Sigmoid colon (tissue), 7 donors: ENCODE results near the gene TANGO6. TPM values are rescaled to one million over a fixed set of nuclear protein-coding genes. Genes with fewer than 3 reads are reported as not detected.
A peak's percentile ranks its signal among the peaks of the same experiment; 100 is the strongest.
"Not testable (repeated sequence)": the region's sequence is repeated elsewhere in the genome, so short reads cannot be mapped to it uniquely, and the experiment has no call there.

Experiments used
- DNase-seq: peaks from one replicate; pipeline ENCODE4 v3.0.0-alpha.2; 2019
- H3K27ac ChIP-seq, 4 donors: fragments of 200-600 bp; sonication (generic); one replicate each; pipeline ENCODE4 v1.5.1; 2016 to 2019; ENCODE audit warnings: mild to moderate bottlenecking in 1 of 4
- H3K27me3 ChIP-seq, 3 donors: fragments of 200-600 bp; sonication (generic); one replicate each; pipeline ENCODE4 v1.5.1; 2019; ENCODE audit warnings: mild to moderate bottlenecking in 1 of 3
- H3K36me3 ChIP-seq, 4 donors: fragments of 200-600 bp; sonication (generic); one replicate each; pipeline ENCODE4 v1.5.1; 2016 to 2019
- H3K4me1 ChIP-seq, 4 donors: fragments of 200-600 bp; sonication (generic); one replicate each; pipeline ENCODE4 v1.5.1; 2017 to 2019
- H3K4me3 ChIP-seq, 4 donors: fragments of 200-600 bp; sonication (generic); one replicate each; pipeline ENCODE4 v1.5.1; 2017 to 2019; ENCODE audit warnings: mild to moderate bottlenecking in 2 of 4, moderate library complexity in 1 of 4
- H3K9me3 ChIP-seq, 4 donors: fragments of 200-600 bp in 3 of 4; sonication (generic) in 3 of 4; one replicate each; pipeline versions ENCODE4 v1.5.1 to v1.6.1; 2013 to 2019
- CTCF ChIP-seq, 4 experiments: fragments of 450-650 bp in 3 of 4; fragments of 200-600 bp in 1 of 4; IDR thresholded peaks; one replicate each; pipeline ENCODE4 v1.5.1; 2016 to 2019; ENCODE audit warnings: antibody characterized with exemption in 4 of 4, mild to moderate bottlenecking in 3 of 4, moderate library complexity in 2 of 4
- EP300 ChIP-seq, 4 donors: sonication (generic); formaldehyde crosslinking; IDR thresholded peaks; one replicate each; pipeline ENCODE4 v1.6.1; 2017; ENCODE audit warnings: antibody characterized with exemption in 4 of 4
- POLR2A ChIP-seq, 2 donors: fragments of 450-650 bp; IDR thresholded peaks; one replicate each; pipeline ENCODE4 v1.6.1; 2016; ENCODE audit warnings: antibody characterized with exemption in 2 of 2, mild to moderate bottlenecking in 2 of 2, moderate library complexity in 2 of 2
- POLR2AphosphoS5 ChIP-seq, 4 donors: sonication (generic); formaldehyde crosslinking; IDR thresholded peaks; one replicate each; pipeline ENCODE4 v1.6.1; 2017; ENCODE audit warnings: antibody characterized with exemption in 4 of 4
- WGBS, 2 donors: extraction: QIAGEN DNeasy Blood & Tissue Kit; methylation state at CpG; one replicate each; pipeline ENCODE4 v1.1.7; 2013; 5-methylcytosine and 5-hydroxymethylcytosine counted together
- intact Hi-C: fragments of 100-400 bp; cut with DNase I; formaldehyde crosslinking; loops from one replicate; pipeline ENCODE4 v1.15.1; 2023
- polyA plus RNA-seq, 3 donors: library from polyadenylated mRNA; stranded (reverse); fragments of 200-250 nt; gene quantifications; one replicate each; pipeline ENCODE4 v1.2.3, GENCODE V29; 2013
- total RNA-seq, 4 donors: library from RNA; depleted of rRNA; stranded (reverse); fragments of >200 nt; gene quantifications; one replicate each; pipeline ENCODE4 v1.1.0, GENCODE V29; 2016
- donor health status: healthy with polysubstance abuse.
- donor health status: Bipolar disorder and iron deficiency.
- donor health status: healthy.

TANGO6 gene
- total and polyA plus RNA-seq, 7 donors = 0.92 to 23.5 (median 16.0) TPM

- DNase-seq = no peak
- no peaks in the 10 kb centered on the region for H3K27me3 ChIP-seq
- no peak overlapping the region for H3K4me3 ChIP-seq
- WGBS, 2 donors = 95 to 96% methylated on average over 5 of the region's 5 CpGs
- H3K4me1 ChIP-seq = no peaks in the 10 kb centered on the region
- H3K36me3 ChIP-seq = peaks cover 0 to 8% (median 0%) of the 10 kb centered on the region in 4 donors
- no peak overlapping the region for H3K27ac ChIP-seq
- TF ChIP-seq POLR2A (IDR thresholded peaks at IDR 0.05) (no peak), EP300 (IDR thresholded peaks at IDR 0.05) (no peak), POLR2AphosphoS5 (IDR thresholded peaks at IDR 0.05) (no peak), CTCF (IDR thresholded peaks at IDR 0.05) (no peak)
- H3K9me3 ChIP-seq = no peaks in the 10 kb centered on the region
- intact Hi-C loops = no loop called here
Observed at GRCh38 chr16:69049146-69049545, 205.8 kb downstream of the TANGO6 start.

GRCh38 chr16:69049603-69050375, 206.5 kb downstream of the TANGO6 start:
- DNase-seq = peak; percentile 4
- Histone ChIP-seq H3K27ac (no peak overlapping the region), H3K27me3 (no peaks in the 10 kb centered on the region), H3K36me3 (peaks cover 0 to 8% (median 0%) of the 10 kb centered on the region in 4 donors), H3K4me3 (no peak overlapping the region), H3K4me1 (no peaks in the 10 kb centered on the region), H3K9me3 (no peaks in the 10 kb centered on the region)
- intact Hi-C loops = no loop called here
- 91 to 92% methylated on average over 5 of the region's 5 CpGs for WGBS, 2 donors
- TF ChIP-seq EP300 (IDR thresholded peaks at IDR 0.05) (no peak), CTCF (IDR thresholded peaks at IDR 0.05) (no peak), POLR2A (IDR thresholded peaks at IDR 0.05) (no peak), POLR2AphosphoS5 (IDR thresholded peaks at IDR 0.05) (no peak)

GRCh38 chr16:69051517-69051830, 208.1 kb downstream of the TANGO6 start:
- H3K36me3 ChIP-seq, H3K9me3 ChIP-seq, H3K4me3 ChIP-seq, H3K27me3 ChIP-seq, H3K27ac ChIP-seq, H3K4me1 ChIP-seq, intact Hi-C loops: not testable (repeated sequence)
- WGBS, 2 donors = 95 to 98% methylated on average over 3 of the region's 3 CpGs
- peak; percentile 15 for DNase-seq

- no peaks in the 10 kb centered on the region for H3K36me3 ChIP-seq
- H3K4me3 ChIP-seq = no peak overlapping the region
- TF ChIP-seq EP300 (IDR thresholded peaks at IDR 0.05) (no peak), CTCF (IDR thresholded peaks at IDR 0.05) (no peak), POLR2A (IDR thresholded peaks at IDR 0.05) (no peak), POLR2AphosphoS5 (IDR thresholded peaks at IDR 0.05) (no peak)
- peaks cover 0 to 20% (median 15%) of the 10 kb centered on the region in 4 donors for H3K4me1 ChIP-seq
- WGBS, 2 donors = 95% methylated on average over 3 of the region's 3 CpGs
- H3K27ac ChIP-seq = no peak overlapping the region
- intact Hi-C loops = no loop called here
- H3K9me3 ChIP-seq = no peaks in the 10 kb centered on the region
- peak; percentile 2 for DNase-seq
- no peaks in the 10 kb centered on the region for H3K27me3 ChIP-seq
Observed at GRCh38 chr16:69055008-69055407, 211.7 kb downstream of the TANGO6 start.

GRCh38 chr16:69055980-69056379, 212.6 kb downstream of the TANGO6 start:
- no peaks in the 10 kb centered on the region for H3K27me3 ChIP-seq
- DNase-seq = no peak
- no peak overlapping the region for H3K4me3 ChIP-seq
- intact Hi-C loops = no loop called here
- peaks cover 0 to 20% (median 15%) of the 10 kb centered on the region in 4 donors for H3K4me1 ChIP-seq
- no peaks in the 10 kb centered on the region for H3K9me3 ChIP-seq
- WGBS, 2 donors = 89 to 90% methylated on average over 1 of the region's 1 CpG
- H3K27ac ChIP-seq = no peak overlapping the region
- no peak for TF ChIP-seq POLR2AphosphoS5 (IDR thresholded peaks at IDR 0.05)
- no peaks in the 10 kb centered on the region for H3K36me3 ChIP-seq

- intact Hi-C loops = no loop called here
- no peaks in the 10 kb centered on the region for H3K9me3 ChIP-seq
- TF ChIP-seq EP300 (IDR thresholded peaks at IDR 0.05) = no peak
- TF ChIP-seq CTCF (IDR thresholded peaks at IDR 0.05) = no peak
- no peak for TF ChIP-seq POLR2A (IDR thresholded peaks at IDR 0.05)
- no peak for TF ChIP-seq POLR2AphosphoS5 (IDR thresholded peaks at IDR 0.05)
- H3K27ac ChIP-seq = no peak overlapping the region
- H3K4me3 ChIP-seq = no peak overlapping the region
- no peak for DNase-seq
- 85 to 91% methylated on average over 3 of the region's 3 CpGs for WGBS, 2 donors
- peaks cover 0 to 20% (median 15%) of the 10 kb centered on the region in 4 donors for H3K4me1 ChIP-seq
- no peaks in the 10 kb centered on the region for H3K27me3 ChIP-seq
- no peaks in the 10 kb centered on the region for H3K36me3 ChIP-seq
Observed at GRCh38 chr16:69056421-69056820, 213.1 kb downstream of the TANGO6 start.
